CD14-positive monocyte (primary cell): ENCODE data around the gene KRTAP10-1. TPM values are rescaled to one million over a fixed set of nuclear protein-coding genes. Genes with fewer than 3 reads are reported as not detected.
"Not testable (repeated sequence)": the region's sequence is repeated elsewhere in the genome, so short reads cannot be mapped to it uniquely, and the experiment has no call there.

ENCODE experiments used
- DNase-seq, 3 donors: peaks; one replicate each; pipeline ENCODE4 v3.0.0-alpha.2; 2011 to 2022
- H2AFZ ChIP-seq: 2 replicates; pipeline ENCODE4 v1.6.0; 2012; ENCODE audit warnings: mild to moderate bottlenecking, low read depth, low read length, inconsistent platforms; ENCODE audit not compliant: insufficient read depth, poor library complexity, severe bottlenecking
- H3K27ac ChIP-seq, 2 donors: 1 replicate in 1 of 2; 2 replicates in 1 of 2; pipeline ENCODE4 v1.5.1; 2012 to 2013; ENCODE audit warnings: low read length in 2 of 2, control low read depth in 1 of 2, inconsistent platforms in 1 of 2, low read depth in 1 of 2, mild to moderate bottlenecking in 1 of 2
- H3K27me3 ChIP-seq, 2 donors: one replicate each; pipeline versions ENCODE4 v1.6.0 to v1.6.1; 2011 to 2013; ENCODE audit warnings: low read length in 2 of 2; ENCODE audit not compliant: control insufficient read depth in 2 of 2, insufficient read depth in 2 of 2
- H3K36me3 ChIP-seq, 2 donors: replicated peaks in 1 of 2; 1 replicate in 1 of 2; 2 replicates in 1 of 2; pipeline versions ENCODE4 v1.5.1 to v1.6.1; 2012 to 2013; ENCODE audit warnings: low read length in 2 of 2, control low read depth in 1 of 2, inconsistent platforms in 1 of 2, mild to moderate bottlenecking in 1 of 2; ENCODE audit not compliant: insufficient read depth in 2 of 2, control insufficient read depth in 1 of 2
- H3K4me1 ChIP-seq, 2 donors: 1 replicate in 1 of 2; 2 replicates in 1 of 2; pipeline versions ENCODE4 v1.5.1 to v1.6.1; 2012 to 2013; ENCODE audit warnings: low read length in 2 of 2, control low read depth in 1 of 2, inconsistent platforms in 1 of 2, mild to moderate bottlenecking in 1 of 2, moderate library complexity in 1 of 2; ENCODE audit not compliant: insufficient read depth in 2 of 2, control insufficient read depth in 1 of 2
- H3K4me2 ChIP-seq: replicated peaks from 2 replicates; pipeline ENCODE3; 2012; ENCODE audit warnings: low read length, moderate library complexity, mild to moderate bottlenecking; ENCODE audit not compliant: poor library complexity, severe bottlenecking; ENCODE audit errors: extremely low read depth
- H3K4me3 ChIP-seq, 3 experiments: fragments of 200-600 bp in 1 of 3; sonication (generic) in 1 of 3; replicated peaks in 1 of 3; 1 replicate in 2 of 3; 2 replicates in 1 of 3; pipeline ENCODE4 v1.5.1; 2011 to 2013; ENCODE audit warnings: low read length in 3 of 3, mild to moderate bottlenecking in 3 of 3, control low read depth in 2 of 3, low read depth in 2 of 3, inconsistent platforms in 1 of 3, moderate library complexity in 1 of 3
- H3K79me2 ChIP-seq: 2 replicates; pipeline ENCODE4 v1.6.0; 2012; ENCODE audit warnings: mild to moderate bottlenecking, control low read depth, inconsistent platforms, low read length, moderate library complexity; ENCODE audit not compliant: insufficient read depth
- H3K9ac ChIP-seq: 2 replicates; pipeline ENCODE4 v1.6.0; 2017; ENCODE audit warnings: low read length, mild to moderate bottlenecking; ENCODE audit not compliant: insufficient read depth, poor library complexity, severe bottlenecking
- H3K9me3 ChIP-seq, 2 donors: replicated peaks in 1 of 2; 1 replicate in 1 of 2; 2 replicates in 1 of 2; pipeline versions ENCODE4 v1.5.1 to v1.6.1; 2012 to 2013; ENCODE audit warnings: low read length in 2 of 2, control low read depth in 1 of 2; ENCODE audit not compliant: control insufficient read depth in 1 of 2, insufficient read depth in 1 of 2
- H4K20me1 ChIP-seq: 2 replicates; pipeline ENCODE4 v1.6.0; 2012; ENCODE audit warnings: mild to moderate bottlenecking, low read length, control low read depth, moderate library complexity; ENCODE audit not compliant: insufficient read depth
- H3K27ac Mint-ChIP-seq, 7 donors: one replicate each; pipeline ENCODE4 v1.8.0; 2020; ENCODE audit warnings: mild to moderate bottlenecking in 7 of 7, mixed read lengths in 7 of 7, moderate library complexity in 6 of 7, inconsistent platforms in 2 of 7
- H3K27me3 Mint-ChIP-seq, 3 donors: one replicate each; pipeline ENCODE4 v1.8.0; 2021 to 2022; ENCODE audit warnings: low read depth in 3 of 3, mild to moderate bottlenecking in 3 of 3, mixed read lengths in 3 of 3, moderate library complexity in 3 of 3, inconsistent platforms in 1 of 3
- H3K36me3 Mint-ChIP-seq, 2 donors: one replicate each; pipeline ENCODE4 v1.8.0; 2020; ENCODE audit warnings: mixed read lengths in 2 of 2, inconsistent platforms in 1 of 2, mild to moderate bottlenecking in 1 of 2
- H3K4me1 Mint-ChIP-seq: one replicate; pipeline ENCODE4 v1.8.0; 2020; ENCODE audit warnings: mild to moderate bottlenecking, mixed read lengths
- H3K4me3 Mint-ChIP-seq, 2 donors: one replicate each; pipeline ENCODE4 v1.8.0; 2020; ENCODE audit warnings: mild to moderate bottlenecking in 2 of 2, mixed read lengths in 2 of 2, moderate library complexity in 1 of 2
- H3K9me3 Mint-ChIP-seq, 7 donors: one replicate each; pipeline ENCODE4 v1.8.0; 2020 to 2022; ENCODE audit warnings: mixed read lengths in 7 of 7, mild to moderate bottlenecking in 6 of 7, moderate library complexity in 6 of 7, inconsistent platforms in 2 of 7
- WGBS: methylation state at CpG from one replicate; pipeline ENCODE4 v1.1.5; 2013; ENCODE audit warnings: missing lambda C conversion rate; ENCODE audit not compliant: insufficient coverage; 5-methylcytosine and 5-hydroxymethylcytosine counted together
- intact Hi-C, 2 donors: fragments of 100-400 bp; cut with micrococcal nuclease; formaldehyde crosslinking; loops; one replicate each; pipeline versions ENCODE4 v1.15.0 to v1.15.1; 2023
- polyA plus RNA-seq, 3 donors: library from polyadenylated mRNA; depleted of rRNA in 1 of 3; unstranded in 2 of 3; stranded (reverse) in 1 of 3; fragments of 300-500 nt in 2 of 3; fragments of >200 nt in 1 of 3; fragmentation: Illumina TruSeq in 2 of 3; gene quantifications; 1 replicate in 2 of 3; 2 replicates in 1 of 3; pipeline ENCODE4 v1.2.3, GENCODE V29; 2012 to 2021
- TF ChIP-seq, protein P1 (sequence below): fragments of 200-600 bp; IDR thresholded peaks from one replicate; pipeline ENCODE4 v1.8.0; 2022; ENCODE audit warnings: antibody characterized with exemption, mild to moderate bottlenecking

KRTAP10-1 gene
- polyA plus RNA-seq, 3 donors: not detected

DNA sequence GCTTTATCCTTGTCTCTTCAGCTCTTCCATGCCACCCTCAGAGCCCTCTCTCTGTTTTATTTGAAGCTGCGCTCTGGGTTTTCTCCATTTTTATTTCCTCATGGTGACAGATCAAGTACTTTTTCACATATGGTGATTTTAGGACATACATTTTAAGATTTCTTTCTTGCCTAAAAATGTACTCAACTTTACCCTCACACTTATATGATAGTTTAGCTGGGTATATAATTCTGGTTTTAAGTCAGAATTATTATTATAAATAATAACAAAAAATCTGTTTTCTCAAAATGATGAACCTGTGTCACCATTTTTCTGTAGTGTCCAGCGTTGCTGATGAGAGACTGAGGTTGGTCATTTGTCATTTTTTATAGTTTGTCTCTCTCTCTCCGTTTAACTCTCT, 41.2 kb upstream of the KRTAP10-1 start:
- no peak overlapping the region for H3K4me3 Mint-ChIP-seq
- H3K4me1 Mint-ChIP-seq: no peaks in the 10 kb centered on the region
- intact Hi-C loops: no loop called here
- peaks cover 23 to 55% (median 49%) of the 10 kb centered on the region in 7 donors for H3K9me3 Mint-ChIP-seq
- TF ChIP-seq, protein P1, sequence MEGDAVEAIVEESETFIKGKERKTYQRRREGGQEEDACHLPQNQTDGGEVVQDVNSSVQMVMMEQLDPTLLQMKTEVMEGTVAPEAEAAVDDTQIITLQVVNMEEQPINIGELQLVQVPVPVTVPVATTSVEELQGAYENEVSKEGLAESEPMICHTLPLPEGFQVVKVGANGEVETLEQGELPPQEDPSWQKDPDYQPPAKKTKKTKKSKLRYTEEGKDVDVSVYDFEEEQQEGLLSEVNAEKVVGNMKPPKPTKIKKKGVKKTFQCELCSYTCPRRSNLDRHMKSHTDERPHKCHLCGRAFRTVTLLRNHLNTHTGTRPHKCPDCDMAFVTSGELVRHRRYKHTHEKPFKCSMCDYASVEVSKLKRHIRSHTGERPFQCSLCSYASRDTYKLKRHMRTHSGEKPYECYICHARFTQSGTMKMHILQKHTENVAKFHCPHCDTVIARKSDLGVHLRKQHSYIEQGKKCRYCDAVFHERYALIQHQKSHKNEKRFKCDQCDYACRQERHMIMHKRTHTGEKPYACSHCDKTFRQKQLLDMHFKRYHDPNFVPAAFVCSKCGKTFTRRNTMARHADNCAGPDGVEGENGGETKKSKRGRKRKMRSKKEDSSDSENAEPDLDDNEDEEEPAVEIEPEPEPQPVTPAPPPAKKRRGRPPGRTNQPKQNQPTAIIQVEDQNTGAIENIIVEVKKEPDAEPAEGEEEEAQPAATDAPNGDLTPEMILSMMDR: no peak
- Histone ChIP-seq H3K4me1 (no peaks in the 10 kb centered on the region), H3K27me3 (peaks cover 0 to 16% of the 10 kb centered on the region in 2 donors), H4K20me1 (no peaks in the 10 kb centered on the region), H2AFZ (no peak overlapping the region), H3K9ac (no peak overlapping the region), H3K4me3 (no peak overlapping the region), H3K9me3 (peaks cover 11 to 38% of the 10 kb centered on the region in 2 donors), H3K79me2 (no peaks in the 10 kb centered on the region), H3K36me3 (no peaks in the 10 kb centered on the region), H3K27ac (no peak overlapping the region), H3K4me2 (no peak overlapping the region)
- no CpG with 5 or more reads among the region's 3 CpGs for WGBS
- H3K27ac Mint-ChIP-seq: no peak overlapping the region
- H3K27me3 Mint-ChIP-seq: peaks cover 11 to 39% (median 14%) of the 10 kb centered on the region in 3 donors
- DNase-seq: no peak
- H3K36me3 Mint-ChIP-seq: no peaks in the 10 kb centered on the region

DNA sequence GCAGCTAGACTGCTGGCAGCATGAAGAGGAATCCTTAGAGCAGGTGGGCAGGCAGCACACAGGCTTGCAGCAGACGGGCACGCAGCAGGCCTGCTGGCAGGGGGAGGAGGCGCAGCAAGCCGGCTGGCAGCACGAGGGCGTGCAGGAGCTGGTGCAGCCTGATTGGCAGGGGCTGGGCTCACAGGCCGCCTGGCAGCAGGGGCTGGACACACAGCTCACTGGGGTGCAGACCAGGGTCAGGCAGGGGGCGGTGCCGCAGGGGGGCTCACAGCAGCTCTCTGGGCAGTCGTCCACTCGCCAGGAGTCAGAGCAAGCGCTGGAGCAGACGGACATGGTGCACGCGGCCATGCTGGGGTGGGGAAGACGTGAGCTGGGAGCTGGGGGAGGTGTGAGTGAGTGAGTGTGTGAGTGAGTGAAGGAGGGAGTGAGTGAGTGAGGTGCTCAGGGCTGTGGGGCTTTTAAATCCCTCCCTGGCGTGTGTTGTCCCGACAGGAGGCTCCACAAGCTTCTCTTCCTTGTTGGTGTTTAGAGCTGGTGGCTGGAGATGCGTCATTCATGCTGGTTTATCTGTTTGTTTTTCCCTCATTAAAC, 40.3 kb upstream of the KRTAP10-1 start, which contains the start of gene KRTAP10-5:
Gene KRTAP10-5, minus strand, starts transcription at position 374 of the 591 bp plus-strand sequence. Its CDS starts 26 bp downstream, at position 348.
- H3K4me3 ChIP-seq, H3K36me3 Mint-ChIP-seq, H3K4me2 ChIP-seq, H3K4me1 ChIP-seq, H3K27me3 ChIP-seq, H3K79me2 ChIP-seq, H3K4me1 Mint-ChIP-seq, H3K27ac ChIP-seq, H3K9ac ChIP-seq, DNase-seq, H2AFZ ChIP-seq, H4K20me1 ChIP-seq, intact Hi-C loops, H3K36me3 ChIP-seq: not testable (repeated sequence)
- peaks cover 21 to 58% (median 50%) of the 10 kb centered on the region in 7 donors for H3K9me3 Mint-ChIP-seq
- peak within 1 kb of the TSS in 1 of 2 donors; percentile 26 for H3K4me3 Mint-ChIP-seq
- 61% methylated on average over 8 of the region's 19 CpGs for WGBS
- H3K27ac Mint-ChIP-seq: peak within 1 kb of the TSS in 2 of 7 donors; percentile 20 to 48
- peaks cover 11 to 44% of the 10 kb centered on the region in 2 donors for H3K9me3 ChIP-seq
- peaks cover 11 to 36% (median 14%) of the 10 kb centered on the region in 3 donors for H3K27me3 Mint-ChIP-seq
